Stimulated activated CD4-positive, alpha-beta T cell treated with anti-CD3 and anti-CD28 coated beads, Interleukin-15, amount 100 ng/mL, for 1 hour (primary cell): ENCODE data around the gene SRI.

ENCODE experiments used
- DNase-seq, 2 donors: peaks; one replicate each; pipeline ENCODE4 v3.0.0-alpha.2; 2020; ENCODE audit warnings: low read depth in 1 of 2, low spot score in 1 of 2

Gene SRI

GRCh38 chr7:88226201-88226600, 6.4 kb upstream of the SRI start:
- DNase-seq = no peak

- DNase-seq = no peak
Observed at GRCh38 chr7:88224601-88225275, 4.9 kb upstream of the SRI start.

- no peak for DNase-seq
Observed at GRCh38 chr7:88223265-88223664, 3.4 kb upstream of the SRI start.

GRCh38 chr7:88218836-88219605, 817 bp downstream of the SRI start:
- no peak for DNase-seq

- no peak for DNase-seq
Observed at GRCh38 chr7:88218429-88218745, 1.5 kb downstream of the SRI start.

GRCh38 chr7:88217675-88218428, 2.0 kb downstream of the SRI start:
- no peak for DNase-seq

- DNase-seq = no peak
Observed at GRCh38 chr7:88216276-88216675, 3.6 kb downstream of the SRI start.

GRCh38 chr7:88215295-88215694, 4.5 kb downstream of the SRI start:
- DNase-seq = no peak

- DNase-seq = no peak
Observed at GRCh38 chr7:88214456-88214855, 5.4 kb downstream of the SRI start.

- no peak for DNase-seq
Observed at GRCh38 chr7:88212918-88213317, 6.9 kb downstream of the SRI start.

- DNase-seq = no peak
Observed at GRCh38 chr7:88208521-88208920, 11.3 kb downstream of the SRI start.

- no peak for DNase-seq
Observed at GRCh38 chr7:88206254-88206653, 13.6 kb downstream of the SRI start.

- no peak for DNase-seq
Observed at GRCh38 chr7:88205179-88205578, 14.7 kb downstream of the SRI start.

GRCh38 chr7:88204525-88205110, 15.2 kb downstream of the SRI start:
- DNase-seq = no peak

GRCh38 chr7:88203401-88203800, 16.4 kb downstream of the SRI start:
- no peak for DNase-seq

- DNase-seq = no peak
Observed at GRCh38 chr7:88202799-88203198, 17.0 kb downstream of the SRI start.

- DNase-seq = no peak
Observed at GRCh38 chr7:88202278-88202677, 17.6 kb downstream of the SRI start.

- no peak for DNase-seq
Observed at GRCh38 chr7:88201305-88201704, 18.5 kb downstream of the SRI start.

GRCh38 chr7:88200789-88201188, 19.0 kb downstream of the SRI start:
- no peak for DNase-seq

- DNase-seq = no peak
Observed at GRCh38 chr7:88200261-88200660, 19.6 kb downstream of the SRI start.

GRCh38 chr7:88191911-88192310, 27.9 kb downstream of the SRI start:
- no peak for DNase-seq

- DNase-seq = no peak
Observed at GRCh38 chr7:88185650-88186049, 34.2 kb downstream of the SRI start.
